Raji (cell line): ENCODE measurements around the gene CNTN4.

ENCODE experiments used
- POLR2A ChIP-seq: IDR thresholded peaks from 2 replicates; pipeline ENCODE4 v1.6.1; 2011; ENCODE audit warnings: low read depth, low read length, control low read depth; ENCODE audit not compliant: insufficient read depth

Gene CNTN4

DNA sequence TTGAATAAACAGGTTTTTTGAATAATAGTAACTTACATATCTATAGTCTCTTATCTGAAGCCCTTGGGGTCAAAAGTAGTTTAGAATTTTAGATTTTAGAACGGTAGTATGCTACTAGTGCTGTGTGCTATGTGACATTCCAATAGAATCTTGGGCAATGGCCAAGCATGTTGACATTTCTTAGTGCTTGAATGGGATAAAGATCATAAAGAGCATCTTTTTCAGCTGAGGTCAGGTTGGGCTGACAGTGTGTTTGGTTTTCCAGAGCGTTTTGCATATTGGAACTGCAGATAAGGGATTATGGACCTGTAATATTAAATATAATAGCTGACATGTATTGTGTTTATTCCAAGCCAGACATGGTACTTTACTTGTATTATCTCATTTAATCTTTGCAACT, 32.1 kb downstream of the CNTN4 start:
- no peak for TF ChIP-seq POLR2A

DNA sequence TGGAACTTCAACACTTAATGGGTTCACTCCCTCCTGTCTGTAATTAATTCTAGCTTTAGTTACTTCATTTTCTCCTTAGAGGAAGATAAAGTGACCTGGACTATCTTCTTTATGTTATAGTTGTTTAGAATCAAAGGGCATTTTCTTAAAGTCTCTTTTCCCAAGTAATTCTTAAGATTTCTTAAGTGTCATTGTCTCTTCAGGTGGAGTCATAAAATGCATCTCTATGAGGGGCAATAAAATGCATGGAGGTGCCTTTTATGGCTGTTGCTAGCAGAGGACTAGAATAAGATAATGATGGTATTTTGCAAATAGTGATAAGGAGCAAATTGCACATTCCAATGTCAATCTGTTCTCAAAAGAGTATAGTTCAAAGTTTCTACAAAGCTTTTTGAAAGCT, 34.5 kb downstream of the CNTN4 start:
- no peak for TF ChIP-seq POLR2A

DNA sequence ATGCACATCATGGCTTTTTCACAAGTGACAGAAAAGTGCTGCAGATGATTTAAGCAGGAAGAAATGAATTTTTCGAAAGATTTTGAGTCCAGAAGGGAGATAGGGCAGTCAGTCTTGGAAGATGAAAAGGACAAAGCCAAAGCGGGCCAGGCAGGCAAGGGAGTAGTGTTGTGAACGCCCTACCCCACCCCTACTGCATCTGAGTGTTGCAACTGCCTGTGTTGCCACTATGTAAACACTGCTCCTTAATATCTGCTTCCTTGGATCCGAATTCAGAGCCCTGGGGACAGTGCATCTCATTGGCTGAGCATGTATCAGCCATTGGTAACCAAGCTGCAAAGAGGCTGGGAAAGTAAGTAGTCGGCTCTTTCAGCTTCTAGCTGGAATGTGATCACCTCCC, 39.0 kb downstream of the CNTN4 start:
- TF ChIP-seq POLR2A = no peak

DNA sequence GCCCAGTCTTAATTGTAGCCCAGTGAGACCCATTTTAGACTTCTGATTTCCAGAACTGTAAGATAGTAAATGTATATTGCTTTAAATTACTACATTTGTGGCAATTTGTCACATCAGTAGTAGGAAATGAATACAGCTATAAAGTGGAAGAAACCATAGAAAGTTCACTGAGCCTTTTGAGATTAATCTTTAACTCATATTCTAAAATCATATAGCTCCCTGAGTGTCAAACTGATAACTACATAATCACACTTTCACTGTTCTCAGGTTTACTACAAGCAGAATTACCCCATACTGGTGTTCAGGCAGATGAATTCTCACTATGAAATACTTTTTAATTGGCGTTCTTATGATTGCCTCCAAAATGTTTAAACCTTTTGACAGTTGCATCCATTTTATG, 42.8 kb downstream of the CNTN4 start:
- no peak for TF ChIP-seq POLR2A

DNA sequence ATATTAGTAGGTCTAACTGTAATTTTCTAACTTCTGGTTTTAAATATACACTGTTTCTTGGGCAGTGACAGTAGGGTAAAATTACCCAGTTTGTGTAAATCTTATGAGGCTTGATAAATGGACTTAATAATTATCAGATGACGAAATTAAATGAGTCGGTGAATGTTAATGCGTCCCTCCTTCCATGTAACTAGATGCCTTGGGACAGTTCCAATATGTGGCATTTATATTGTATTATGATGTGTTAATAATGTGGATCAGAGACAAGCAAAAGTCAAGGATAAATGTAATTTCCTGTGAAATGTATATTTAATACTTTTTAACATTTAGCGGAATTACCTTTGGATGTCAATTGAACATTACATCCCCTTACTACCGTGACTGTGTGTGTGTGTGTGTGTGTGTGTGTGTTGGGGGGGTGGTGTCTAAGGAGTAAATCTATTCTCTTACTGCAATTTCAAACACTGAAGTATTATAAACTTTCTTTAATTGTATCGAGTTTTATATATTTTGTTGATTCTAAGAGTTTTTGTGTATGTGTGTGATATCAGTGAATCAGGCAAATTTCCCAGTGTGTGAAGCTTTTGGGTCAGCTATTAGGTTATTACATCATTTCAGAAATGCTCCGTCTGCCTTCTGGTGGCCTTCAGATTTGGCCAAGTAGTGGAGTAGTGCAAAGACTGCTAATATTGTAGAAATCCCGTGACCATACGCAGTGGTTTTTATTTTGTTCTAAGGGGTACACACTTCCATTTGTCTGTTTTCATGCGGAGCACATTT, 50.1 kb downstream of the CNTN4 start:
- no peak for TF ChIP-seq POLR2A

DNA sequence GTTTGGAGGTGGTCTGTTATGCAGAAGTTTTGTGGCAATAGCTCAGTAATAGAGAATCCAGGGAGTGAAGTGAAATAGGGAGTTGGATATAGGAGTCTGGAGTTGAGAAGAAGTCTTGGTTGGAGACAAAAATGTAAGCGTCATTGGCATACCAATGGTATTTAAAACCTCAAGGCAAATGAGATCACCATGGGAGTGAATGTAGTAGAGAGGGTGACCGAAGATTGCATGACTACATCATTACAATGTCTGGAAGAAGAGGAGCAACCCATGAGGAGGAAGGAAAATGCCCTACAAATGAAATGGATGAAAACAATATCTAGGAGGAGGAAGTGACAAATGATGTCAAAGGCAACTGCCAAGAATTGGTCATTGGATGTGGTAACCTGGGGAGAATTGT, 54.4 kb downstream of the CNTN4 start:
- TF ChIP-seq POLR2A = no peak

DNA sequence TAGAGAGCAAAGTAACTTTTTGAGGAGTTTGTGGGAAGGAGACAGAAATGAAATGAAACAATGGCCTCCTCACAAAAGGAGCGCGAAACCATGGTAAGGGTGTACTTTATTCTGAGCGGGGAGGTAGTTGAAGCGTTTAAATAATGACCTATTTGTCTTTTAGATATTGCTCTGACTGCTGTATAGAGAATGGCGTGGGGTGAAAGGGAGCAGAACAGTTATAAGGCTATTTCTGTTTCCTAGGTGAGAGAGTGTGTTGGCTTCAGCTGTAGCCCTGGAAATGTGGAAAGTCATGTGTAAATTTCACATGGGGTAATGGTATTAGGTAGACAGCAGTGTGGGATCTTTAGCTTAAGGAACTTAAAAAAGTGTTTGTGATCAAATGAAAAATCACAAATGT, 54.9 kb downstream of the CNTN4 start:
- no peak for TF ChIP-seq POLR2A

DNA sequence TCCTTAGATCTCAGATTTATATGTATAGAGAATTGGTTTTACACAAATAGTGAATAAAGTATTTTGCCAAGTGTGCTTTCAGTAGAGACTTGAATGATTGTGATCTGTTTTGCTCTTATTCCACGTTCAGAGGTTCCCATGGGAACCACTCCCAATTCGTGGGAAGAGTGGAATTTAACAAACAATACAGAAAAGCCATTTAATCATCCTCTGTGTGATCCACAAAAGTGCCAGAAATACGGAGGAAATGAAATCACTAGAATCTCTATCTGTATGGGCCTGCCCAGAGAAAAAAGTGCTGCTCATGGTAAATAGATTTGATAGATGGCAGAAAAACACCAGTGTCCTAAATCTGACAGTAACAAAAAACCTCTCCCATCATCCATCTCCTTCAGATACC, 56.0 kb downstream of the CNTN4 start:
- no peak for TF ChIP-seq POLR2A

DNA sequence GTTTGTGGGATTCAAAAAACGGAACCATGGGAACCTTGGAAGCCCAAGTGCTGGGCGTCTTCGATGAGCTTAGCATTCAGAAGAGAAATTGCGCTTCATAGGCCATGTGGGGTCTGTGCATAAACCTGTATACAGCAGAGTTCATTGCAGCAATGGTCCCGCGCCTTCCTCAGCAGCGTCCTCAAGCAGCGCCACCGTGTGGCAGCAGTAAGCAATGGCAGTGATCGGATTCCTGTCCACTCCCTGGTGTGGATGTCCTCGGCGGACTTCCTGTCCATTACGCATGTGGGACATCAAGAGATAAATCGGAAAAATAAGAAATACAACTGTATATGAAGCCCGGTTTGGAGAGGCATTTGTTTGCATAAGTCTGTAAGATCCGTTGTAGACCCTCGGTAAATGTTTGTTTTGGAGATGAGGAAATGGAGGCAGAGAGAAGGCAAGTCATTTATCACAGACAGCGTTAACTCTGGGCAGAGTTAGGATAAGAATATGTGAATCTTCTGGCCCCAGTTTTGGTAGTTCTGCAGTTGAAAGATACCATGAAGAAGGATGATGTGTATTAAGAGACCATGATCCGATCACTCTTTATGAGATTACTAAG, 57.7 kb downstream of the CNTN4 start:
- TF ChIP-seq POLR2A = no peak

DNA sequence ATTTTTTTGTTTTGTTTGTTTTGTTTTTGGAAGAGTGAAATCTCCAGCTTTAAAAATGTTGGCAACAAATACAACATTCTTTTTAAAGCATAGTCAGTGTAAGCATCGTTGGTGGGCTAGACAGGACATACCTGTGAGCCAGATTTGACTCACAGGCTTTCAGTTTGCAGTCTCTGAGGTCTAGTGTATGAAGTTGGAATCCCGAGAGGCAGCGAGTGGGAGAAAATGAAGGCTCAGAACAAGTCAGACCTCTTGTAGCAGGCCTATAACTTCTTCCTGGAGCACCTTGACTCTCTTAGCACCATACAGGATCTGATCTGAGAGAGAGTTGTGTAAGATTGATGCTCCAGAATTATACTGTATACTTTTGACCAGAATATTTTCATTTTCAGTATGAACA, 60.2 kb downstream of the CNTN4 start:
- TF ChIP-seq POLR2A = no peak

DNA sequence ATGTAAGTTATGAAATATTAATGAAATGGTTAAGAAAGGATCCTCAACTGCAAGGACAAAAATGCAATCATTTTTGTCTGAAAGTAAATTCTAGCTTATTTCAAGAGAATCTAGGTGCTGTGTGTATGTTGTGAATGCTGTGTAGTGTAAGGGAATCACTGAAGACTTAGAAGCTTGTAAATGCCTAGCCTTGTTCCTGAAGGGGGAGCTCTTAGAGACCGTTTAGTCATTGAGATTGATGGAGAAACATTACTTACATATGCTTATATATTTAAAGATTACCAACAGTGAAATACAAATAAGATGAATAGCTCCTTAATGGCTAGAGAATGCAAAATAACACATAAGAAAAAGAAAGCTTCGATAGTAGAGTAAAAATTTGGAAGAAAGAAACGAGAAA, 67.9 kb downstream of the CNTN4 start:
- no peak for TF ChIP-seq POLR2A

DNA sequence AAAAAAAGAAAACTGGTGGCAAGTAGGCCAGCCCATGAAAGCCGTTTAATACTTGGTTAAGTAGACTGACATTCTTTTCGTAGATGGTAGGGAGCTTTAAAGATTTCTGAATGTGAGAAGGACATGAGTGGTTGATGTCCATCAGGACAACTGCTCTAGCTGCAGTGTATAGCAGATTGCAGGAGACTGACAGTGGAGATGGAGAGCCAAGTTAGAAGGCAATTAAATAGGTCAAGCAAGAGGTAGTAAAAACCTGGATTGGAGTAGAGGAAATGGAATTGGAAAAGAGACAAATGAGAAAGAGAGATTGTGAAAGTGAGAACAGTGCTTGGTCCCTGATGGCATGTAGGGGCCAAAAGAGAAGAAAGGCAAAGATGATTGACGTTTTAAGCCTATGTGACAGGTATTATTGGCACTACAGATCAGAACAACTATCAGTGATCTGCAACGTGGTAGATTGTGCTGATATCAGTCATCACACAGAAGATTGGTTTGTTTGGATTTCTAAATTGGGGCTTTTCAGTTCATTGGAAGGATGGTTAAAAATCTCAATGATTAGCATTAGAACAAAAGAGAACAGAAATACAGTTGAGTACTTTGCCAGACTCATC, 74.0 kb downstream of the CNTN4 start:
- TF ChIP-seq POLR2A = no peak

DNA sequence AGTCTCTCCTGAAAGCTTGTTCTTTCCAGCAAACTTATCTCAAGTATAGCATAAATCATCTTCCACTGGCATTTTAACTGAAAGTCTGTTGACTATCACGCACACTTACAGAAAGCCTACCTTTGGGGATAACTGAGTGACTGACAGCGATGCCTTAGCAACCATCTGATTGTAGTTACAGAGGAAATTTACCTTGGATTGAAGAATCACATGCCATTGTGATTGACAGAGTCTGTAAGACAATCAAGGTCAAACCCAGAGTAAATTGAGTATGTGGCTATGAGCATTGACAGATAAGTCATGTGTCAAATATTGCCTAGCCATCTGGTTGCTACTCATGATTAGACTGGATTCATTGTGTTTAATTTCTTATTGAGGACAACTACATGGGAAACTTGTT, 82.0 kb downstream of the CNTN4 start:
- TF ChIP-seq POLR2A = no peak

DNA sequence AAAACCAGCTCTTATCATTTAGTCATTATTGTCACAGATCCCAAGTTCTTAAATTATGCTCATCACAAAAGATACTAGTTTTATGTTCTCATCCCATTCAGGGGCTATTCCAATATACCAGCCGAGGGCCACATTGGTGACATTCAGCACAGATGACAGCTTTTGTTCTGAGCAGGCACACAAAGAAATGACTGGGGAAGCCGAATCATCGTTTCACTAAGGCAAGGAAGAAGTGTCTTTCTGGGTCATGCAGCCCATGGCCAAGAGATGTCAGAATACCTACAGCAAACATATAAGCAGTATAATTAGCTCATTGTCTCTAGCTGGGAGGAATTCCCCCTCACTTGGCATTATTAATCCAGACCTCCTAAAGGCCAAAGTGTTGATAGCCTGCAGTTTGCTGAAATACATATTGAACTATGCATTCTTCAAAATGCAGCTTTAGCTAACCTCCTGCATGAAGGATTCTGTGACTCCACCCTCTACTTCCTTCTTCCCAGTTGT, 100.2 kb downstream of the CNTN4 start:
- TF ChIP-seq POLR2A = no peak

DNA sequence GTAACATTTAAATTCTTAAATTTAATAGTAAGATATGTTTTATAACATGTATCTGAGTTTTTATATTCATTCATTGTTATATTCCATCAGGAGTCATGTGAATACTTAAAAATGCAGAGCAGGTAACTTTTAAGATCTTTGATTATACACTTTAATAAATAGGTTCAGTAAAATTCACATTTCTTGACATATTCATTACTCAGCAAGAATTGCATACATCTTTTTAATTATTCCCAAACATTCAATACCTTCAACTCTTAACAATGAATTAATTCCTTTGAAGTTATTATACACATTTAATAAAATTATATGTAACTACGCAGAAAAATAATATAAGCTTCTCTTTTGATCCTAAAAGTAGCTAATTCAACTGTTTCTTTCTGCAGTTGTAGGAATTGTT, 105.4 kb downstream of the CNTN4 start:
- TF ChIP-seq POLR2A = no peak

DNA sequence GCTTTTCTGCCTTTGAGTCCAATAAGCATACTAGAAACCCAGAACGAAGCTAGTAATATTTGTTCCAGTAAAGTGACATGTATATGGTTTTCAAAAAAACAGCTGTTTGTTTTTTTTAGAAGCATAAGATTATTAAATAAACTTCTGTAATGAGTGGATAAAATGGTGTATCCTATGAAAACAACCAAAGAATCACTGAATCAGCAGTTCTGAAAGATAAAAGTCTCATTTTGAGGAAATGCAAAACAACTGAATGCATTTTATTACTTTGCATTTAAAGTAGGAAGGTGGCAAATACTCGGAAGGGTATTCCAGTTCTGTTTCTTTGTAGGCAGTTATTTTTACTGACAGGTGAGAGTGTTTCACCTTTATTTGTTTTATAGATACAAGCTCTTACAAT, 107.0 kb downstream of the CNTN4 start:
- no peak for TF ChIP-seq POLR2A

DNA sequence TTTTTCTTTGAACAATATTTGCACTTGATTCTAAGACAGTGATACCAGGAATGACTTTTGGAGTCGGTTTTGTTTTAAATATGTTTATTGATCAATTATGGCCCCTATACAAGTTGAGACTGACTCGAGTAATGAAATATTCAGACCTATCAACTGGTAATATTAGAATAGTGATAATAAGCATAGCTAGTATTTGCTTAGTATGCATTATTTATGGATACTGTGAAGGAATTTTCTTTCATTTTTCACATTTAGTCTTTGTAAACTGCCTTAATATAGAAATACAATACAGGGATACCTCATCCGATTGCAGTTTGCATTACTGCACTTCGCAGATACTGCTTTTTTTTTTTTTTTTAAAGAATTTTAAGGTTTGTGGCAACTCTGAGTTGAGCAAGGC, 107.9 kb downstream of the CNTN4 start:
- no peak for TF ChIP-seq POLR2A

DNA sequence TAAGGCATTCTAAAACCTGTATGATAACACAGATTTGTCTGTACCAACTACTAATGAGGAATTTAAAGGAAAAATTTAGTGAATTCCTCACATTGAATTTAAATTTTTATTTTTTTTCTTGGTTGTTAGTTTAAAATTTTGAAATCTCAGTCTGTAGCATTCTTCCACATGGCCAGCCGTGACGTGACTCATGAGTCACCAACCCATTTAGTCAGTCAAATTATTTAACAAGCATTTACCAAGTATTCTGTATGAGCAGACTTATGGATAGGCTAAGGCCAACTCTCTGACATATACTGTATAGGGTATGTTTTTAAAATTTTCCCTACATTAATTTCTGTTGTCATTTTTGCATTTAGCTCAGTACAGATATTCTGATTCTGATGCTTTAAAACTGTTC, 112.9 kb downstream of the CNTN4 start:
- TF ChIP-seq POLR2A = no peak
